HG03025 (cell line): Measurements from ENCODE around the gene TRIML1.

Source experiments
- ATAC-seq: cut with Tn5 transposase; IDR thresholded peaks from one replicate; pipeline ENCODE4 v1.9.1; 2021; ENCODE audit warnings: mild to moderate bottlenecking, moderate library complexity; ENCODE audit not compliant: unreplicated experiment, low FRiP score

The TRIML1 gene

GRCh38 chr4:188139141-188139540, at the start of gene TRIML1:
TSS of gene TRIML1 (plus strand) at chr4:188139441. CDS start at chr4:188139559, 118 bp downstream.
- no peak for ATAC-seq

GRCh38 chr4:188092824-188093223, 46.4 kb upstream of the TRIML1 start:
- no peak for ATAC-seq

GRCh38 chr4:188106454-188106853, 32.8 kb upstream of the TRIML1 start:
- no peak for ATAC-seq

GRCh38 chr4:188107931-188108843, 31.1 kb upstream of the TRIML1 start:
- ATAC-seq = no peak

GRCh38 chr4:188109157-188109755, 30.0 kb upstream of the TRIML1 start, which contains the start of gene TRIML2:
TSS of gene TRIML2 (minus strand) at chr4:188109603. CDS start at chr4:188105368, 4,235 bp downstream.
- ATAC-seq = no peak

GRCh38 chr4:188110036-188110435, 29.2 kb upstream of the TRIML1 start:
- ATAC-seq = no peak

- ATAC-seq = no peak
These were observed 28.3 kb upstream of the TRIML1 start for GRCh38 chr4:188110741-188111471.

GRCh38 chr4:188111955-188112354, 27.3 kb upstream of the TRIML1 start:
- no peak for ATAC-seq

GRCh38 chr4:188113156-188113555, 26.1 kb upstream of the TRIML1 start:
- no peak for ATAC-seq

- no peak for ATAC-seq
These were observed 21.5 kb upstream of the TRIML1 start for GRCh38 chr4:188117631-188118324.

- ATAC-seq = no peak
These were observed 17.7 kb upstream of the TRIML1 start for GRCh38 chr4:188121530-188121929.

GRCh38 chr4:188127214-188127874, 11.9 kb upstream of the TRIML1 start:
- ATAC-seq = no peak

GRCh38 chr4:188130355-188130754, 8.9 kb upstream of the TRIML1 start:
- no peak for ATAC-seq

- no peak for ATAC-seq
These were observed 7.0 kb upstream of the TRIML1 start for GRCh38 chr4:188132232-188132631.

GRCh38 chr4:188138227-188138626, 1.0 kb upstream of the TRIML1 start:
- no peak for ATAC-seq

- no peak for ATAC-seq
These were observed 430 bp downstream of the TRIML1 start for GRCh38 chr4:188139671-188140070.

GRCh38 chr4:188143731-188144130, 4.5 kb downstream of the TRIML1 start:
- no peak for ATAC-seq

- ATAC-seq = no peak
These were observed 6.4 kb downstream of the TRIML1 start for GRCh38 chr4:188145601-188146000.

- no peak for ATAC-seq
These were observed 7.4 kb downstream of the TRIML1 start for GRCh38 chr4:188146618-188147017.

- ATAC-seq = no peak
These were observed 7.9 kb downstream of the TRIML1 start for GRCh38 chr4:188147176-188147575.
